Karpas-422 (cell line): ENCODE data around the gene DICER1. TPM values are rescaled to one million over a fixed set of nuclear protein-coding genes. Genes with fewer than 3 reads are reported as not detected.
"Not testable (repeated sequence)": the region's sequence is repeated elsewhere in the genome, so short reads cannot be mapped to it uniquely, and the experiment has no call there.

Experiments
- DNase-seq: peaks from one replicate; pipeline ENCODE4 v3.0.0-alpha.2; 2015
- H2AFZ ChIP-seq: fragments of 200-600 bp; sonication (generic); 2 replicates; pipeline ENCODE4 v1.6.1; 2014; ENCODE audit warnings: antibody characterized with exemption, low read length, mixed read lengths
- H3K27ac ChIP-seq: fragments of 200-600 bp; sonication (generic); 2 replicates; pipeline ENCODE4 v1.5.1; 2014; ENCODE audit warnings: mild to moderate bottlenecking, low read length, moderate library complexity
- H3K27me3 ChIP-seq: fragments of 200-600 bp; sonication (generic); 2 replicates; pipeline ENCODE4 v1.6.1; 2014; ENCODE audit warnings: low read length, mixed read lengths
- H3K36me3 ChIP-seq: fragments of 200-600 bp; sonication (generic); 2 replicates; pipeline ENCODE4 v1.6.1; 2014; ENCODE audit warnings: low read length, mixed read lengths; ENCODE audit not compliant: insufficient read depth
- H3K4me1 ChIP-seq: fragments of 200-600 bp; sonication (generic); 2 replicates; pipeline ENCODE4 v1.6.1; 2014; ENCODE audit warnings: mild to moderate bottlenecking, low read length, mixed read lengths
- H3K4me2 ChIP-seq: fragments of 200-600 bp; sonication (generic); 2 replicates; pipeline ENCODE4 v1.6.1; 2014; ENCODE audit warnings: low read length, low read depth, mild to moderate bottlenecking; ENCODE audit not compliant: poor library complexity, severe bottlenecking
- H3K4me3 ChIP-seq: fragments of 200-600 bp; sonication (generic); 2 replicates; pipeline ENCODE4 v1.5.1; 2014; ENCODE audit warnings: mild to moderate bottlenecking, antibody characterized with exemption, low read length, mixed read lengths
- H3K79me2 ChIP-seq: fragments of 200-600 bp; sonication (generic); 2 replicates; pipeline ENCODE4 v1.6.1; 2014; ENCODE audit warnings: mild to moderate bottlenecking, low read length, mixed read lengths
- H3K9ac ChIP-seq: fragments of 200-600 bp; sonication (generic); 2 replicates; pipeline ENCODE4 v1.6.0; 2014; ENCODE audit warnings: low read length
- H3K9me2 ChIP-seq: fragments of 200-600 bp; sonication (generic), shearing (Covaris generic); replicated peaks from 2 replicates; pipeline ENCODE4 v1.6.0; 2014; ENCODE audit warnings: mild to moderate bottlenecking, low read length, moderate library complexity; ENCODE audit not compliant: insufficient read depth
- H3K9me3 ChIP-seq: fragments of 300-700, 200-600 bp; sonication (generic); 2 replicates; pipeline ENCODE4 v1.6.1; 2014; ENCODE audit warnings: low read length, mixed read lengths
- H4K20me1 ChIP-seq: fragments of 200-600 bp; sonication (generic); 2 replicates; pipeline ENCODE4 v1.6.1; 2014; ENCODE audit warnings: mild to moderate bottlenecking, antibody characterized with exemption, low read length, low read depth; ENCODE audit not compliant: insufficient read depth
- total RNA-seq: library from RNA; depleted of rRNA; stranded (reverse); fragments of >200 nt; shearing (Covaris generic); gene quantifications from 2 replicates; pipeline ENCODE4 v1.2.3, GENCODE V29; 2014; ENCODE audit warnings: low replicate concordance; rRNA removed

The DICER1 gene, protein sequence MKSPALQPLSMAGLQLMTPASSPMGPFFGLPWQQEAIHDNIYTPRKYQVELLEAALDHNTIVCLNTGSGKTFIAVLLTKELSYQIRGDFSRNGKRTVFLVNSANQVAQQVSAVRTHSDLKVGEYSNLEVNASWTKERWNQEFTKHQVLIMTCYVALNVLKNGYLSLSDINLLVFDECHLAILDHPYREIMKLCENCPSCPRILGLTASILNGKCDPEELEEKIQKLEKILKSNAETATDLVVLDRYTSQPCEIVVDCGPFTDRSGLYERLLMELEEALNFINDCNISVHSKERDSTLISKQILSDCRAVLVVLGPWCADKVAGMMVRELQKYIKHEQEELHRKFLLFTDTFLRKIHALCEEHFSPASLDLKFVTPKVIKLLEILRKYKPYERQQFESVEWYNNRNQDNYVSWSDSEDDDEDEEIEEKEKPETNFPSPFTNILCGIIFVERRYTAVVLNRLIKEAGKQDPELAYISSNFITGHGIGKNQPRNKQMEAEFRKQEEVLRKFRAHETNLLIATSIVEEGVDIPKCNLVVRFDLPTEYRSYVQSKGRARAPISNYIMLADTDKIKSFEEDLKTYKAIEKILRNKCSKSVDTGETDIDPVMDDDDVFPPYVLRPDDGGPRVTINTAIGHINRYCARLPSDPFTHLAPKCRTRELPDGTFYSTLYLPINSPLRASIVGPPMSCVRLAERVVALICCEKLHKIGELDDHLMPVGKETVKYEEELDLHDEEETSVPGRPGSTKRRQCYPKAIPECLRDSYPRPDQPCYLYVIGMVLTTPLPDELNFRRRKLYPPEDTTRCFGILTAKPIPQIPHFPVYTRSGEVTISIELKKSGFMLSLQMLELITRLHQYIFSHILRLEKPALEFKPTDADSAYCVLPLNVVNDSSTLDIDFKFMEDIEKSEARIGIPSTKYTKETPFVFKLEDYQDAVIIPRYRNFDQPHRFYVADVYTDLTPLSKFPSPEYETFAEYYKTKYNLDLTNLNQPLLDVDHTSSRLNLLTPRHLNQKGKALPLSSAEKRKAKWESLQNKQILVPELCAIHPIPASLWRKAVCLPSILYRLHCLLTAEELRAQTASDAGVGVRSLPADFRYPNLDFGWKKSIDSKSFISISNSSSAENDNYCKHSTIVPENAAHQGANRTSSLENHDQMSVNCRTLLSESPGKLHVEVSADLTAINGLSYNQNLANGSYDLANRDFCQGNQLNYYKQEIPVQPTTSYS (N-terminal part only)
- total RNA-seq = 117 and 314 TPM in 2 replicates

DNA sequence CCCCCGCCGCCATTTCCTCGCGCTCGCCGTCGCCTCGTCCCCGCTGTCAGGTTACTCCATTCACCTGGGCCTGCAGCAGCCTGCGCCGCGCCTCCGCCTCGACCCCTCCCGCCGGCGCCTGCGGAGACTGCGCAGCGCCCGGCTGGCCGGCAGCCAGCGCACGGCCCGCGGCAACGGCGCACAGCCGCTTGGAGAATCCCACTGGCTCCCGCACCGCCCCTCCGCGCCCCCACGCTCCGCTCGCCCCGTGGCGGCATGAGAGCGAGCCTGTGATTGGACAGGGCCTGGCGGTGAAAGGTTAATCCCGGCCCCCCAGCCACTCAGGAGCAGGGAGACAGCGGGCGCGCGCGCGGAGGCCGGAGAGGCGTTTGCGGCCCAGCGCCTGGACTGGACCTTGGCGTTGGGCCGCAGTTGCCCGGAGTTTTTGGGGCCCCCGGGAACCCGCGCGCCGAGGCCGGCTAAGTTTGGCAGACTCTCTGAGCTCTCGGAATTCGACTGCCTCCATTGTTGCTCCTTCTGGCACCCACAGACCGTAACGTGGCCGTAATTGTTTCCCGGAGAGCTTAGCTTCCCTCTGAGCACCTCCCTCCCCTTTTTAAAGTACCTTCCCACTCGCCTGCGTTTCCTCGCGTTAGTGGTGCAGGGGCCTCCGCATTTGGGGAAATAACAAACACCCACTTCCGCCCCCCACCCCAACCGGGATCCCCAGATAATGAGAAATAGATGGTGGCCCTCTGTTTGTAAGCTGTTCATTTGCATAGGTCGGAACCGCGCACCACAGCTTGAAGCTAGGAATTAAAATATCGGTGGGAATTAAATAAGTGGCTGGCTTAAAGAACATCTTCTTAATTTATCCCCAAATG lies at the start of gene DICER1:
Gene DICER1, minus strand, starts transcription at position 203 of the 863 bp plus-strand sequence. CDS start 24,071 bp downstream, outside the sequence.
- 0 out of 2 replicates have a peak, but pooled peaks cover 3% of the 10 kb centered on the region for H4K20me1 ChIP-seq
- peak within 1 kb of the TSS; percentile 79 for H3K4me3 ChIP-seq
- peak; percentile 99 for DNase-seq
- H3K79me2 ChIP-seq = peaks cover 43% of the 10 kb centered on the region
- no peaks in the 10 kb centered on the region for H3K27me3 ChIP-seq
- H2AFZ ChIP-seq = peak within 1 kb of the TSS; percentile 54
- peak within 1 kb of the TSS; percentile 79 for H3K4me2 ChIP-seq
- peak within 1 kb of the TSS; percentile 79 for H3K9ac ChIP-seq
- peaks cover 40% of the 10 kb centered on the region for H3K4me1 ChIP-seq
- peak within 1 kb of the TSS; percentile 82 for H3K27ac ChIP-seq
- H3K9me3 ChIP-seq = no peaks in the 10 kb centered on the region
- no peaks in the 10 kb centered on the region for H3K9me2 ChIP-seq
- H3K36me3 ChIP-seq = peaks cover 19% of the 10 kb centered on the region; the same call in 1 of the 2 replicates

DNA sequence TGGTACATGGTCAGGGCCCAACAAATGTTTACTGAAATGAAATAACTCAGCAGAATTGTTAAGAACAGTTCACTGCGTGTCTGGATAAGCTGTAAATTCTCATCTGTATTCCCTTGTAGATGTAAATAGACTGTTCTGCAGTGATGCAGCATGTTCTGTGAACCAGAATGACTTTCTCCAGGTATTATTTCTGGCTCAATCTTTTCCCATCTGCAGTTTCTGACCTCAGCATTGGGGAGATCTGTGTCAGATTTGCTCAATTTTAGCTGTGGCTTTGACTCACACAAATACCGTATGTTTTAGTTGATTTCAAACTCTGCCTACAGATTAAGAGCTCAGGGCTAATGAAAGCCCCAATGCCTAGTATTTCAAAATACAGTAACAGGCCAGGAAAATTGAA lies 49.2 kb upstream of the DICER1 start:
- Histone ChIP-seq H3K9ac (no peak overlapping the region), H4K20me1 (no peaks in the 10 kb centered on the region), H3K4me3 (no peak overlapping the region), H3K79me2 (no peaks in the 10 kb centered on the region), H3K9me3 (no peaks in the 10 kb centered on the region), H3K9me2 (no peaks in the 10 kb centered on the region), H3K4me1 (no peaks in the 10 kb centered on the region), H3K36me3 (peaks cover 74% of the 10 kb centered on the region), H3K27ac (no peak overlapping the region), H2AFZ (0 out of 2 replicates have a peak overlapping the region, but pooled peaks have one; percentile 17), H3K27me3 (no peaks in the 10 kb centered on the region), H3K4me2 (no peak overlapping the region)
- DNase-seq = no peak

DNA sequence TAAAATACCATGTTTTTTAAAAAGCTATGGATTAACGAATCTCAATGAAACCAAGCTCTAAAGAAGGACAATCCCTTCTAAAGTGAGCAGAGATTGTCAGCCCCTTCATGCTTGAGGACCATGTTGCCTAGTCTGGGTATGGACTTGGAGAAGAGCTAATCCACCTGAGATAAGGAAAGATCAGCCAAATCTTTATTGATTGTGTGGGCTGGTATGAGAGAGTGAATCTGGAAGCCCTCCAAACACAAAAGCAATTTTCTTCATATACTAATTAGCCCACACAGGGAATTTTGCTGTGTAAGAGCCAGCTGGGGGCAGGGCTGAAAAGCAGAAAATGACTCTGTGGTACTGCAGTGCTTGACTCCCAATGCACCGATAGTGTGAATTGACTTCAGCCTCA lies 47.4 kb upstream of the DICER1 start:
- H3K9me3 ChIP-seq = no peaks in the 10 kb centered on the region
- H3K36me3 ChIP-seq = peaks cover 74% of the 10 kb centered on the region
- H3K79me2 ChIP-seq = no peaks in the 10 kb centered on the region
- no peaks in the 10 kb centered on the region for H4K20me1 ChIP-seq
- H3K27me3 ChIP-seq = no peaks in the 10 kb centered on the region
- H3K4me2 ChIP-seq = no peak overlapping the region
- no peak overlapping the region for H3K4me3 ChIP-seq
- H2AFZ ChIP-seq = no peak overlapping the region
- no peak for DNase-seq
- no peak overlapping the region for H3K9ac ChIP-seq
- no peak overlapping the region for H3K27ac ChIP-seq
- H3K9me2 ChIP-seq = no peaks in the 10 kb centered on the region
- H3K4me1 ChIP-seq = peaks cover 10% of the 10 kb centered on the region

DNA sequence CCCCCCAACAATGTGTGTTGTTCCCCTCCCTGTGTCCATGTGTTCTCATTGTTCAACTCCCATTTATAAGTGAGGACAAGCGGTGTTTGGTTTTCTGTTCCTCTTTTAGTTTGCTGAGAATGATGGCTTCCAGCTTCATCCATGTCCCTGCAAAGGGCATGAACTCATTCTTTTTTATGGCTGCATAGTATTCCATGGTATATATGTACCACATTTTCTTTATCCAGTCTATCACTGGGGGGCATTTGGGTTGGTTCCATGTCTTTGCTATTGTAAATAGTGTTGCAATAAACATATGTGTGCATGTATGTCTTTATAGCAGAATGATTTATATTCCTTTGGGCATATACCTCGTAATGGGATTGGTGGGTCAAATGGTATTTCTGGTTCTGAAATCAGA lies 44.4 kb upstream of the DICER1 start:
- DNase-seq, H3K79me2 ChIP-seq, H3K9ac ChIP-seq, H4K20me1 ChIP-seq, H3K4me2 ChIP-seq, H2AFZ ChIP-seq, H3K4me3 ChIP-seq, H3K9me3 ChIP-seq, H3K27ac ChIP-seq, H3K27me3 ChIP-seq, H3K9me2 ChIP-seq: not testable (repeated sequence)
- Histone ChIP-seq H3K4me1 (peaks cover 19% of the 10 kb centered on the region), H3K36me3 (peaks cover 55% of the 10 kb centered on the region)

DNA sequence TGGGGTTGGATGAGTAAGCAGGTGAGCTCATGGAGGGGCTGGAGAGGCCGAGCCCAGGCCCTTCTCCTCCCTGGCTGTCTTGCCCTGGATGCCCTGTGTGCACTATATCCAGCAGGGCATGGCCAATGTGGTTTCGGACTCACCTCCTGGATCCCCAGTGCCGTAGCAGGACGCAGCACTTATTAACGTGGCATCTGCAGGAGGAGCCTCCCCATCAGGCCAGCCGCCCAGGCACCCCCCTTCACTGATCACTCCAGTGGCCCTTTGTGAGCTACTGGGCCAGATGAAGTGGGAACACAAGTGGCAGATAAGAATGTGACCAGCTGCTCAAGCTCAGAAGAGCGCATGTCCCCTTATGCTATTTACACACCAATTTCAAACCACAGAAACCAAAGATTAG lies 43.1 kb upstream of the DICER1 start:
- Histone ChIP-seq H3K36me3 (peaks cover 43% of the 10 kb centered on the region), H3K4me1 (peaks cover 23% of the 10 kb centered on the region), H3K9me2 (no peaks in the 10 kb centered on the region), H3K9me3 (no peaks in the 10 kb centered on the region), H3K27me3 (no peaks in the 10 kb centered on the region), H3K27ac (no peak overlapping the region), H3K9ac (no peak overlapping the region), H3K4me3 (no peak overlapping the region), H3K4me2 (no peak overlapping the region), H4K20me1 (no peaks in the 10 kb centered on the region), H2AFZ (no peak overlapping the region), H3K79me2 (no peaks in the 10 kb centered on the region)
- no peak for DNase-seq

DNA sequence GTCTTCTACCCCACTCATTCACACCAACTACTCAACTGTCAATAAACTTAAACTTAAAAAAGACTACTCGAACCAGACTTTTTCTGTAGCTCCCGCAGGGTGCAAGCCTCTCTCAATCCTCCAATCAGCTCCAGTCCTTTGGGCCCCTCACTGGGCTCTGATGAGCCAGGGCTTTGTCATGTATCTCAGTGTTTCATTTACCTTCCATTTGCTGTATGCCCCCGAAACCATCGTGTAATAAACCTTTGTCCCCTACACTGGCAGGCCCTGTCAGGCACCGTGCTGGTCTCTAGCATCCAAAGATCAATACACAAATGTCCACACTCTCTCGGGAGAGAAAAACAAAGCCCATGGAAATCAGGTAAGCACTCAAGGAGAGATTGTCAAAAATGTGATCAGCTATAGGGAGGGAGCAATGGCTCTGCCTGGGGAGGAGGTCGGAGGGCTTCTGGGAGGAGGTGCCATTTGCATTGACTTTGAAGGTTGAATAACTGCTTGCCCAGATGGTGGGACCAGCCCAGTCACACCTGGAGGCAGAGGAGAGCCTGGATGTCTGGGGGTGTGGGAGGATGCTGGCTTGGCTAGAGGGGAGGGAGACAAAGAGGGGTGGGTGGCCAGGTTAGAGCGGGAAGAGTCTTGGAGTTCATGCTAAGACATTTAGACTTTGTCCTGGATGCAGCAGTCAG lies 42.1 kb upstream of the DICER1 start:
- 0 out of 2 replicates have a peak overlapping the region, but pooled peaks have one; percentile 1 for H3K27ac ChIP-seq
- H3K27me3 ChIP-seq = no peaks in the 10 kb centered on the region
- no peaks in the 10 kb centered on the region for H3K79me2 ChIP-seq
- no peak overlapping the region for H3K4me3 ChIP-seq
- peaks cover 23% of the 10 kb centered on the region for H3K4me1 ChIP-seq
- H2AFZ ChIP-seq = no peak overlapping the region
- no peak overlapping the region for H3K9ac ChIP-seq
- H4K20me1 ChIP-seq = no peaks in the 10 kb centered on the region
- peaks cover 34% of the 10 kb centered on the region for H3K36me3 ChIP-seq
- H3K9me3 ChIP-seq = no peaks in the 10 kb centered on the region
- DNase-seq = no peak
- H3K9me2 ChIP-seq = no peaks in the 10 kb centered on the region
- H3K4me2 ChIP-seq = no peak overlapping the region

DNA sequence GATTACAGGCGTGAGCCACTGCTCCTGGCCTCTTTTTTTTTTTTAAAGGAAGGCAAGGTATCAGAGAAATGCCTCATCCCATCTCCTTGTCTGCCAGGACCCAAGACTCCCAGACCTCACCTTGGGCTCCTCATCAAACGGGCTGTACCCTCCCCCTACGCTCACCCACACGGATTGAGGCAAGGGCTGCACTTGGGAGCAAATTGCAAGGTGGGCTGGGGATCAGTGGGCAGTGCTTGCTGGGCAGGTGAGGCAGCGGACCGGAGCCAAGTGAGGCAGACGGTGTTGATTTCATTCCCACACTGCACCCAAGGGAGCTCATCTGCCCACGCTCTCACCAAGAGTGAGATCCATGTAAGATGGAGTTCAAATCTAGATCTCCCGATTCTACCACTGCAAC lies 41.0 kb upstream of the DICER1 start:
- H4K20me1 ChIP-seq = no peaks in the 10 kb centered on the region
- no peak overlapping the region for H3K9ac ChIP-seq
- H3K9me3 ChIP-seq = no peaks in the 10 kb centered on the region
- no peaks in the 10 kb centered on the region for H3K9me2 ChIP-seq
- DNase-seq = no peak
- no peaks in the 10 kb centered on the region for H3K79me2 ChIP-seq
- H3K4me2 ChIP-seq = no peak overlapping the region
- no peak overlapping the region for H2AFZ ChIP-seq
- H3K27me3 ChIP-seq = no peaks in the 10 kb centered on the region
- peaks cover 23% of the 10 kb centered on the region for H3K4me1 ChIP-seq
- H3K4me3 ChIP-seq = no peak overlapping the region
- H3K36me3 ChIP-seq = peaks cover 29% of the 10 kb centered on the region
- H3K27ac ChIP-seq = no peak overlapping the region
